WTC11 (cell line): Measurements from ENCODE around the gene KIF27. TPM values are rescaled to one million over a fixed set of nuclear protein-coding genes. Genes with fewer than 3 reads are reported as not detected.

Source experiments
- ATAC-seq: fragments of 200-7000 bp; cut with Tn5 transposase; 2 replicates; pipeline ENCODE4 v1.10.0; 2021; ENCODE audit warnings: mild to moderate bottlenecking, moderate library complexity
- CTCF ChIA-PET: fragments of 300-600 bp; sonication (Branson Sonifier 250); formaldehyde crosslinking; loops from one replicate; lab custom pipeline; 2021; ENCODE audit warnings: antibody characterized with exemption; lab: Charles Lee
- POLR2A ChIA-PET: fragments of 350-600 bp; sonication (Branson Sonifier 250); formaldehyde crosslinking; loops from one replicate; lab custom pipeline; 2021; ENCODE audit warnings: antibody characterized with exemption; lab: Charles Lee
- DNase-seq: peaks from one replicate; pipeline ENCODE4 v3.0.0; 2021; ENCODE audit warnings: low spot score
- H3K27ac Mint-ChIP-seq: 2 replicates; pipeline ENCODE4 v1.8.0; 2021; ENCODE audit warnings: mixed read lengths
- H3K27me3 Mint-ChIP-seq: 2 replicates; pipeline ENCODE4 v1.8.0; 2021; ENCODE audit warnings: low read depth, mild to moderate bottlenecking, moderate library complexity, mixed read lengths
- H3K36me3 Mint-ChIP-seq: 2 replicates; pipeline ENCODE4 v1.8.0; 2021; ENCODE audit warnings: mixed read lengths
- H3K4me1 Mint-ChIP-seq: 2 replicates; pipeline ENCODE4 v1.8.0; 2022; ENCODE audit warnings: mixed read lengths
- H3K4me3 Mint-ChIP-seq: 2 replicates; pipeline ENCODE4 v1.8.0; 2021; ENCODE audit warnings: mild to moderate bottlenecking, moderate library complexity, mixed read lengths
- H3K9me3 Mint-ChIP-seq: 2 replicates; pipeline ENCODE4 v1.8.0; 2021; ENCODE audit warnings: mixed read lengths
- FOXP4 ChIP-seq: sonication (generic); formaldehyde crosslinking; IDR thresholded peaks from 2 replicates; pipeline ENCODE4 v1.8.0; 2022; ENCODE audit warnings: mild to moderate bottlenecking, missing genetic modification reagents
- IRF2 ChIP-seq: sonication (generic); formaldehyde crosslinking; IDR thresholded peaks from 2 replicates; pipeline ENCODE4 v1.8.0; 2022; ENCODE audit warnings: low read depth, missing genetic modification reagents, borderline replicate concordance
- MYBL2 ChIP-seq: sonication (generic); formaldehyde crosslinking; IDR thresholded peaks from 2 replicates; pipeline ENCODE4 v1.8.1; 2023; ENCODE audit warnings: mild to moderate bottlenecking, moderate library complexity, missing genetic modification reagents
- NFATC4 ChIP-seq: fragments of 250-450 bp; sonication (Bioruptor Pico); IDR thresholded peaks from 2 replicates; pipeline ENCODE4 v1.9.0; 2021; ENCODE audit warnings: mild to moderate bottlenecking
- NFE2L1 ChIP-seq: sonication (generic); formaldehyde crosslinking; IDR thresholded peaks from 2 replicates; pipeline ENCODE4 v1.8.1; 2023; ENCODE audit warnings: missing genetic modification reagents
- NR1H2 ChIP-seq: sonication (generic); formaldehyde crosslinking; IDR thresholded peaks from 2 replicates; pipeline ENCODE4 v1.9.0; 2021; ENCODE audit warnings: mild to moderate bottlenecking, moderate library complexity, missing genetic modification reagents
- NR2C2 ChIP-seq: sonication (generic); formaldehyde crosslinking; IDR thresholded peaks from 2 replicates; pipeline ENCODE4 v1.8.0; 2022; ENCODE audit warnings: mild to moderate bottlenecking, missing genetic modification reagents
- SOX15 ChIP-seq: fragments of 250-450 bp; sonication (Bioruptor Pico); IDR thresholded peaks from 2 replicates; pipeline ENCODE4 v1.9.0; 2021; ENCODE audit warnings: mild to moderate bottlenecking
- STAT6 ChIP-seq: sonication (generic); formaldehyde crosslinking; conservative IDR thresholded peaks from 2 replicates; pipeline ENCODE4 v1.8.1; 2023; ENCODE audit warnings: mild to moderate bottlenecking, low read depth, missing genetic modification reagents, moderate library complexity
- USF2 ChIP-seq: sonication (generic); formaldehyde crosslinking; IDR thresholded peaks from 2 replicates; pipeline ENCODE4 v1.8.1; 2023; ENCODE audit warnings: mild to moderate bottlenecking, missing genetic modification reagents, moderate library complexity
- ZBTB21 ChIP-seq: sonication (generic); formaldehyde crosslinking; IDR thresholded peaks from 2 replicates; pipeline ENCODE4 v1.8.1; 2023; ENCODE audit warnings: mild to moderate bottlenecking, missing genetic modification reagents, borderline replicate concordance
- ZNF416 ChIP-seq: fragments of 250-450 bp; sonication (Bioruptor Pico); IDR thresholded peaks from 2 replicates; pipeline ENCODE4 v1.9.0; 2021; ENCODE audit warnings: mild to moderate bottlenecking, inconsistent platforms
- ZNF532 ChIP-seq: fragments of 250-450 bp; sonication (Bioruptor Pico); IDR thresholded peaks from 2 replicates; pipeline ENCODE4 v1.9.0; 2021; ENCODE audit warnings: mild to moderate bottlenecking, borderline replicate concordance
- ZNF671 ChIP-seq: fragments of 250-450 bp; sonication (Bioruptor Pico); IDR thresholded peaks from 2 replicates; pipeline ENCODE4 v1.8.0; 2021; ENCODE audit warnings: mild to moderate bottlenecking
- total RNA-seq: library from RNA; stranded (reverse); gene quantifications from 3 replicates; pipeline ENCODE4 v1.2.3, GENCODE V29; 2021
- TF ChIP-seq, protein P1 (sequence below): fragments of 250-450 bp; sonication (Bioruptor Pico); IDR thresholded peaks from 2 replicates; pipeline ENCODE4 v1.8.0; 2021; ENCODE audit warnings: mild to moderate bottlenecking
- TF ChIP-seq, protein P2 (sequence below): sonication (generic); formaldehyde crosslinking; IDR thresholded peaks from 2 replicates; pipeline ENCODE4 v1.8.1; 2022; ENCODE audit warnings: low read depth, missing genetic modification reagents, borderline replicate concordance

KIF27 gene
- total RNA-seq, 1 experiment from 2014 or later = 3.9 TPM

- ChIA-PET POLR2A (interaction anchor here (0.9 to 1.3 kb wide), 2 partner anchors 9 to 13 kb away, joined by 3 to 5 read pairs; partner anchors contain the start of genes HNRNPK and RMI1), CTCF (no interaction called here)
- peak overlapping the region; percentile 86 for H3K27ac Mint-ChIP-seq
- ATAC-seq = no peak
- no peak overlapping the region for H3K4me3 Mint-ChIP-seq
- no peak for DNase-seq
- no peaks in the 10 kb centered on the region for H3K9me3 Mint-ChIP-seq
- no peaks in the 10 kb centered on the region for H3K27me3 Mint-ChIP-seq
- no peaks in the 10 kb centered on the region for H3K4me1 Mint-ChIP-seq
- H3K36me3 Mint-ChIP-seq = peaks cover 50% of the 10 kb centered on the region
- no peak for TF ChIP-seq IRF2 (CRISPR knock-in tag)
- no peak for TF ChIP-seq USF2 (CRISPR knock-in tag)
- TF ChIP-seq ZNF416 (CRISPR knock-in tag) = 0 out of 2 replicates have a peak, but pooled peaks have one; percentile 56
- TF ChIP-seq STAT6 (CRISPR knock-in tag) = no peak
- TF ChIP-seq NFATC4 (CRISPR knock-in tag) = peak; percentile 81
- 0 out of 2 replicates have a peak, but pooled peaks have one; percentile 43 for TF ChIP-seq ZNF671 (CRISPR knock-in tag)
- no peak for TF ChIP-seq NFE2L1
- no peak for TF ChIP-seq ZBTB21
- TF ChIP-seq, protein P1, sequence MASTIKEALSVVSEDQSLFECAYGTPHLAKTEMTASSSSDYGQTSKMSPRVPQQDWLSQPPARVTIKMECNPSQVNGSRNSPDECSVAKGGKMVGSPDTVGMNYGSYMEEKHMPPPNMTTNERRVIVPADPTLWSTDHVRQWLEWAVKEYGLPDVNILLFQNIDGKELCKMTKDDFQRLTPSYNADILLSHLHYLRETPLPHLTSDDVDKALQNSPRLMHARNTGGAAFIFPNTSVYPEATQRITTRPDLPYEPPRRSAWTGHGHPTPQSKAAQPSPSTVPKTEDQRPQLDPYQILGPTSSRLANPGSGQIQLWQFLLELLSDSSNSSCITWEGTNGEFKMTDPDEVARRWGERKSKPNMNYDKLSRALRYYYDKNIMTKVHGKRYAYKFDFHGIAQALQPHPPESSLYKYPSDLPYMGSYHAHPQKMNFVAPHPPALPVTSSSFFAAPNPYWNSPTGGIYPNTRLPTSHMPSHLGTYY (CRISPR knock-in tag) = peak; percentile 78; the same call in 1 of the 2 replicates
- no peak for TF ChIP-seq NR1H2 (CRISPR knock-in tag)
- TF ChIP-seq, protein P2, sequence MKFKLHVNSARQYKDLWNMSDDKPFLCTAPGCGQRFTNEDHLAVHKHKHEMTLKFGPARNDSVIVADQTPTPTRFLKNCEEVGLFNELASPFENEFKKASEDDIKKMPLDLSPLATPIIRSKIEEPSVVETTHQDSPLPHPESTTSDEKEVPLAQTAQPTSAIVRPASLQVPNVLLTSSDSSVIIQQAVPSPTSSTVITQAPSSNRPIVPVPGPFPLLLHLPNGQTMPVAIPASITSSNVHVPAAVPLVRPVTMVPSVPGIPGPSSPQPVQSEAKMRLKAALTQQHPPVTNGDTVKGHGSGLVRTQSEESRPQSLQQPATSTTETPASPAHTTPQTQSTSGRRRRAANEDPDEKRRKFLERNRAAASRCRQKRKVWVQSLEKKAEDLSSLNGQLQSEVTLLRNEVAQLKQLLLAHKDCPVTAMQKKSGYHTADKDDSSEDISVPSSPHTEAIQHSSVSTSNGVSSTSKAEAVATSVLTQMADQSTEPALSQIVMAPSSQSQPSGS (CRISPR knock-in tag) = no peak
- no peak for TF ChIP-seq NR2C2 (CRISPR knock-in tag)
- no peak for TF ChIP-seq SOX15 (CRISPR knock-in tag)
- TF ChIP-seq ZNF532 (CRISPR knock-in tag) = peak; percentile 9; the same call in 1 of the 2 replicates
- no peak for TF ChIP-seq MYBL2 (CRISPR knock-in tag)
- no peak for TF ChIP-seq FOXP4 (CRISPR knock-in tag)
- TF ChIP-seq, all 79 proteins: peak for 5
Measured at GRCh38 chr9:83967073-83967472, 45.8 kb upstream of the KIF27 start.
